Fibroblast of peridontal ligament (primary cell): ENCODE results near the gene KIAA0753.

Experiments used
- DNase-seq: peaks from one replicate; pipeline ENCODE4 v3.0.0-alpha.2; 2010; ENCODE audit errors: extremely low read depth

The KIAA0753 gene

GRCh38 chr17:6640536-6641246 lies at the start of gene KIAA0753, which contains the start of gene TXNDC17:
TSS of gene KIAA0753 (minus strand) at chr17:6640711. CDS start at chr17:6635103, 5,608 bp downstream.
TSS of gene TXNDC17 (plus strand) at chr17:6641060. CDS start at chr17:6641083, 23 bp downstream.
- peak; percentile 87 for DNase-seq

- DNase-seq: no peak
Observed at GRCh38 chr17:6688944-6689343, 48.4 kb upstream of the KIAA0753 start.

- DNase-seq: no peak
Observed at GRCh38 chr17:6686026-6686425, 45.5 kb upstream of the KIAA0753 start.

- no peak for DNase-seq
Observed at GRCh38 chr17:6684881-6685767, 44.6 kb upstream of the KIAA0753 start.

GRCh38 chr17:6684460-6684783 lies 43.9 kb upstream of the KIAA0753 start:
- DNase-seq: no peak

- no peak for DNase-seq
Observed at GRCh38 chr17:6683730-6684459, 43.4 kb upstream of the KIAA0753 start.

- DNase-seq: no peak
Observed at GRCh38 chr17:6683081-6683684, 42.7 kb upstream of the KIAA0753 start.

- DNase-seq: no peak
Observed at GRCh38 chr17:6682339-6682738, 41.8 kb upstream of the KIAA0753 start.

GRCh38 chr17:6681671-6682070 lies 41.2 kb upstream of the KIAA0753 start:
- no peak for DNase-seq

- DNase-seq: no peak
Observed at GRCh38 chr17:6681176-6681575, 40.7 kb upstream of the KIAA0753 start.

- no peak for DNase-seq
Observed at GRCh38 chr17:6679241-6679640, 38.7 kb upstream of the KIAA0753 start.

GRCh38 chr17:6677946-6678345 lies 37.4 kb upstream of the KIAA0753 start:
- no peak for DNase-seq

- peak; percentile 57 for DNase-seq
Observed at GRCh38 chr17:6677158-6677831, 36.8 kb upstream of the KIAA0753 start.

- no peak for DNase-seq
Observed at GRCh38 chr17:6676802-6677157, 36.3 kb upstream of the KIAA0753 start.

GRCh38 chr17:6675201-6675825 lies 34.8 kb upstream of the KIAA0753 start:
- DNase-seq: no peak

- no peak for DNase-seq
Observed at GRCh38 chr17:6674586-6674985, 34.1 kb upstream of the KIAA0753 start.

- no peak for DNase-seq
Observed at GRCh38 chr17:6671431-6671830, 30.9 kb upstream of the KIAA0753 start.

GRCh38 chr17:6670999-6671398 lies 30.5 kb upstream of the KIAA0753 start:
- DNase-seq: no peak

GRCh38 chr17:6670571-6670970 lies 30.1 kb upstream of the KIAA0753 start:
- no peak for DNase-seq

GRCh38 chr17:6669479-6670212 lies 29.1 kb upstream of the KIAA0753 start:
- no peak for DNase-seq
